Measurements from ENCODE around the gene CXCL8.

DNA sequence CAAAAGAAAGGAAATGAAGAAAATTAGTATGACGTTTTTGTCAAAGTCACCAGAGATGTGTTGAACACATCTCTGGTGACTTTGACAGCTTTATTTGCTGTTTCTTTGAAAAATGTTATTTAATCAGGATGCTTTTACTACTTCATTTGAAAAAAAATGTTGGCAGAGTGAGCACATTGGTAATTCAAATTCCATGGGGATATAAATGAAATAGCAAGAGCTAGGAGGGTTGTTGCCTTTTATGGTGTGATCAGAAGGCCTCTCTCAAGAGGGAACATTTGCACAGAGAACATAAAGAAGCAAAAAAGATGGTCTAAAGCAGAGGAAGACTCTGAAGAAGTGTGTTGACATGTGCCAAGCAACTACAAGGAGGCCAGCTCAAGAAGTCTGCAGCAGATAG lies 46.6 kb upstream of the CXCL8 start:
- TF ChIP-seq, protein P1, sequence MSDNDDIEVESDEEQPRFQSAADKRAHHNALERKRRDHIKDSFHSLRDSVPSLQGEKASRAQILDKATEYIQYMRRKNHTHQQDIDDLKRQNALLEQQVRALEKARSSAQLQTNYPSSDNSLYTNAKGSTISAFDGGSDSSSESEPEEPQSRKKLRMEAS (IDR thresholded peaks at IDR 0.05; ENCODE audit: insufficient read depth, insufficient read length) = no peak
- TF ChIP-seq MYC (IDR thresholded peaks at IDR 0.05; ENCODE audit: low read depth, low read length) (no peak), POLR2A (IDR thresholded peaks at IDR 0.05; ENCODE audit: low read depth, low read length) (no peak), POLR2AphosphoS5 (IDR thresholded peaks at IDR 0.05; ENCODE audit: insufficient read depth, low read depth, low read length) (no peak), JUN (IDR thresholded peaks at IDR 0.05; ENCODE audit: borderline replicate concordance, insufficient read depth, insufficient read length, low read depth) (no peak), EZH2 (IDR thresholded peaks at IDR 0.05; ENCODE audit: borderline replicate concordance, low read depth, low read length, severe bottlenecking) (no peak)
- TF ChIP-seq, protein P2, sequence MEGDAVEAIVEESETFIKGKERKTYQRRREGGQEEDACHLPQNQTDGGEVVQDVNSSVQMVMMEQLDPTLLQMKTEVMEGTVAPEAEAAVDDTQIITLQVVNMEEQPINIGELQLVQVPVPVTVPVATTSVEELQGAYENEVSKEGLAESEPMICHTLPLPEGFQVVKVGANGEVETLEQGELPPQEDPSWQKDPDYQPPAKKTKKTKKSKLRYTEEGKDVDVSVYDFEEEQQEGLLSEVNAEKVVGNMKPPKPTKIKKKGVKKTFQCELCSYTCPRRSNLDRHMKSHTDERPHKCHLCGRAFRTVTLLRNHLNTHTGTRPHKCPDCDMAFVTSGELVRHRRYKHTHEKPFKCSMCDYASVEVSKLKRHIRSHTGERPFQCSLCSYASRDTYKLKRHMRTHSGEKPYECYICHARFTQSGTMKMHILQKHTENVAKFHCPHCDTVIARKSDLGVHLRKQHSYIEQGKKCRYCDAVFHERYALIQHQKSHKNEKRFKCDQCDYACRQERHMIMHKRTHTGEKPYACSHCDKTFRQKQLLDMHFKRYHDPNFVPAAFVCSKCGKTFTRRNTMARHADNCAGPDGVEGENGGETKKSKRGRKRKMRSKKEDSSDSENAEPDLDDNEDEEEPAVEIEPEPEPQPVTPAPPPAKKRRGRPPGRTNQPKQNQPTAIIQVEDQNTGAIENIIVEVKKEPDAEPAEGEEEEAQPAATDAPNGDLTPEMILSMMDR (IDR thresholded peaks at IDR 0.05; ENCODE audit: extremely low read depth in 1 of 2, insufficient read depth in 1 of 2, low read depth in 1 of 2, low read length in 2 of 2) = no peak
